ENCODE measurements around the gene MBD3. TPM values are rescaled to one million over a fixed set of nuclear protein-coding genes. Genes with fewer than 3 reads are reported as not detected.

The MBD3 gene
- total RNA-seq, 1 donor from 2014 or later, result 111 TPM

- TF ChIP-seq CTCF (IDR thresholded peaks at IDR 0.05; ENCODE audit: unreplicated experiment), result no peak
- no peak for DNase-seq (ENCODE audit: low spot score in 2 of 2, unreplicated experiment in 2 of 2)
- Mint-ChIP-seq H3K4me3 (peak overlapping the region; percentile 83), H3K27me3 (ENCODE audit: low read depth) (no peaks in the 10 kb centered on the region), H3K9me3 (no peaks in the 10 kb centered on the region), H3K36me3 (peaks cover 10% of the 10 kb centered on the region), H3K27ac (peak overlapping the region; percentile 92), H3K4me1 (peaks cover 27% of the 10 kb centered on the region)
Observed at GRCh38 chr19:1591421-1592023, 1.1 kb downstream of the MBD3 start.

GRCh38 chr19:1590641-1591397 lies 1.8 kb downstream of the MBD3 start:
- peak overlapping the region; percentile 92 for H3K27ac Mint-ChIP-seq

GRCh38 chr19:1587872-1588271 lies 4.8 kb downstream of the MBD3 start:
- no peak for TF ChIP-seq CTCF (IDR thresholded peaks at IDR 0.05; ENCODE audit: unreplicated experiment)
- Mint-ChIP-seq H3K36me3 (peaks cover 25% of the 10 kb centered on the region), H3K9me3 (no peaks in the 10 kb centered on the region), H3K27me3 (ENCODE audit: low read depth) (no peaks in the 10 kb centered on the region), H3K27ac (peak overlapping the region; percentile 85), H3K4me1 (peaks cover 25% of the 10 kb centered on the region), H3K4me3 (no peak overlapping the region)
- no peak for DNase-seq (ENCODE audit: low spot score in 2 of 2, unreplicated experiment in 2 of 2)

More at GRCh38 chr19:1590641-1591397, 1.8 kb downstream of the MBD3 start:
- Mint-ChIP-seq H3K36me3 (peaks cover 14% of the 10 kb centered on the region), H3K27me3 (ENCODE audit: low read depth) (no peaks in the 10 kb centered on the region), H3K4me1 (peaks cover 27% of the 10 kb centered on the region), H3K9me3 (no peaks in the 10 kb centered on the region), H3K4me3 (peak overlapping the region; percentile 83)
- DNase-seq (ENCODE audit: low spot score in 2 of 2, unreplicated experiment in 2 of 2), result no peak
- TF ChIP-seq CTCF (IDR thresholded peaks at IDR 0.05; ENCODE audit: unreplicated experiment), result no peak

- H3K36me3 Mint-ChIP-seq, result peaks cover 36% of the 10 kb centered on the region
- no peaks in the 10 kb centered on the region for H3K27me3 Mint-ChIP-seq (ENCODE audit: low read depth)
- peaks cover 14% of the 10 kb centered on the region for H3K4me1 Mint-ChIP-seq
- no peak overlapping the region for H3K27ac Mint-ChIP-seq
- no peak for TF ChIP-seq CTCF (IDR thresholded peaks at IDR 0.05; ENCODE audit: unreplicated experiment)
- DNase-seq (ENCODE audit: low spot score in 2 of 2, unreplicated experiment in 2 of 2), result no peak
- H3K9me3 Mint-ChIP-seq, result no peaks in the 10 kb centered on the region
- H3K4me3 Mint-ChIP-seq, result no peak overlapping the region
Observed at GRCh38 chr19:1585243-1585580, 7.5 kb downstream of the MBD3 start.

GRCh38 chr19:1584500-1585242 lies 8.0 kb downstream of the MBD3 start:
- Mint-ChIP-seq H3K27ac (no peak overlapping the region), H3K36me3 (peaks cover 39% of the 10 kb centered on the region), H3K27me3 (ENCODE audit: low read depth) (no peaks in the 10 kb centered on the region), H3K4me1 (peaks cover 11% of the 10 kb centered on the region), H3K9me3 (no peaks in the 10 kb centered on the region), H3K4me3 (no peak overlapping the region)
- no peak for TF ChIP-seq CTCF (IDR thresholded peaks at IDR 0.05; ENCODE audit: unreplicated experiment)
- no peak for DNase-seq (ENCODE audit: low spot score in 2 of 2, unreplicated experiment in 2 of 2)

All from mesothelial cell of epicardium (in vitro differentiated cells).